CD4-positive, alpha-beta T cell treated with Interleukin-15 for 4 hours (primary cell): Measurements from ENCODE around the gene CLIP3.
A peak's percentile ranks its signal among the peaks of the same experiment; 100 is the strongest.
"Not testable (repeated sequence)": the region's sequence is repeated elsewhere in the genome, so short reads cannot be mapped to it uniquely, and the experiment has no call there.

Experiments
- DNase-seq: peaks from one replicate; pipeline ENCODE4 v3.0.0-alpha.2; 2020; ENCODE audit warnings: low spot score

Gene CLIP3

GRCh38 chr19:36006955-36007354 lies 25.7 kb downstream of the CLIP3 start:
- DNase-seq: no peak

GRCh38 chr19:36003284-36003683 lies 29.4 kb downstream of the CLIP3 start:
- DNase-seq: no peak

GRCh38 chr19:36001605-36002004 lies 31.1 kb downstream of the CLIP3 start:
- DNase-seq: no peak

- no peak for DNase-seq
These were observed 35.9 kb downstream of the CLIP3 start for GRCh38 chr19:35996777-35997176.

- peak; percentile 91 for DNase-seq
These were observed 37.4 kb downstream of the CLIP3 start, which contains the start of gene SDHAF1 for GRCh38 chr19:35995048-35995993. Gene SDHAF1 (plus strand): TSS chr19:35995188. CDS start chr19:35995275, 87 bp downstream.

- DNase-seq: no peak
These were observed 38.6 kb downstream of the CLIP3 start for GRCh38 chr19:35993923-35994598.

- DNase-seq: no peak
These were observed 39.5 kb downstream of the CLIP3 start for GRCh38 chr19:35992907-35993765.

- no peak for DNase-seq
These were observed 40.8 kb downstream of the CLIP3 start for GRCh38 chr19:35991731-35992450.

GRCh38 chr19:35990771-35991730 lies 41.6 kb downstream of the CLIP3 start:
- no peak for DNase-seq

- no peak for DNase-seq
These were observed 42.5 kb downstream of the CLIP3 start for GRCh38 chr19:35990156-35990555.

GRCh38 chr19:35988824-35989223 lies 43.8 kb downstream of the CLIP3 start:
- no peak for DNase-seq

GRCh38 chr19:35987571-35987896 lies 45.1 kb downstream of the CLIP3 start:
- no peak for DNase-seq

- DNase-seq: no peak
These were observed 45.8 kb downstream of the CLIP3 start for GRCh38 chr19:35986664-35987570.

- DNase-seq: no peak
These were observed 46.6 kb downstream of the CLIP3 start for GRCh38 chr19:35986111-35986510.

GRCh38 chr19:35983177-35983576 lies 49.5 kb downstream of the CLIP3 start:
- no peak for DNase-seq

- DNase-seq: not testable (repeated sequence)
These were observed 51.7 kb downstream of the CLIP3 start for GRCh38 chr19:35980997-35981396.

GRCh38 chr19:35978832-35979365 lies 53.8 kb downstream of the CLIP3 start:
- DNase-seq: no peak

- no peak for DNase-seq
These were observed 54.4 kb downstream of the CLIP3 start for GRCh38 chr19:35978271-35978670.
